Fibroblast of the aortic adventitia (primary cell): Measurements from ENCODE around the gene SCFD2. TPM values are rescaled to one million over a fixed set of nuclear protein-coding genes. Genes with fewer than 3 reads are reported as not detected.
"Not testable (repeated sequence)": the region's sequence is repeated elsewhere in the genome, so short reads cannot be mapped to it uniquely, and the experiment has no call there.

Experiments
- DNase-seq: peaks from one replicate; pipeline ENCODE4 v3.0.0-alpha.2; 2010; ENCODE audit warnings: low read depth
- H3K4me3 ChIP-seq: 2 replicates; pipeline ENCODE4 v1.5.1; 2011; ENCODE audit warnings: low read depth, mild to moderate bottlenecking, control low read depth, low read length, moderate library complexity
- CTCF ChIP-seq: IDR thresholded peaks from 2 replicates; pipeline ENCODE4 v1.5.1; 2011; ENCODE audit warnings: mild to moderate bottlenecking, low read length, control low read depth, inconsistent platforms; ENCODE audit not compliant: insufficient read depth
- total RNA-seq: library from RNA; depleted of rRNA; stranded (reverse); fragments of >200 nt; gene quantifications from 2 replicates; pipeline ENCODE4 v1.2.3, GENCODE V29; 2012; ENCODE audit warnings: low replicate concordance

SCFD2 gene
- total RNA-seq, 1 donor = 69.2 TPM

GRCh38 chr4:52997132-52997416 is 368.8 kb downstream of the SCFD2 start:
- TF ChIP-seq CTCF = no peak
- DNase-seq = peak; percentile 66
- no peak overlapping the region for H3K4me3 ChIP-seq

GRCh38 chr4:52996261-52997131 is 369.4 kb downstream of the SCFD2 start:
- peak; percentile 96 for DNase-seq
- no peak for TF ChIP-seq CTCF
- peak overlapping the region; percentile 18 for H3K4me3 ChIP-seq

GRCh38 chr4:52995360-52996030 is 370.4 kb downstream of the SCFD2 start:
- no peak for DNase-seq
- no peak overlapping the region for H3K4me3 ChIP-seq
- no peak for TF ChIP-seq CTCF

DNA sequence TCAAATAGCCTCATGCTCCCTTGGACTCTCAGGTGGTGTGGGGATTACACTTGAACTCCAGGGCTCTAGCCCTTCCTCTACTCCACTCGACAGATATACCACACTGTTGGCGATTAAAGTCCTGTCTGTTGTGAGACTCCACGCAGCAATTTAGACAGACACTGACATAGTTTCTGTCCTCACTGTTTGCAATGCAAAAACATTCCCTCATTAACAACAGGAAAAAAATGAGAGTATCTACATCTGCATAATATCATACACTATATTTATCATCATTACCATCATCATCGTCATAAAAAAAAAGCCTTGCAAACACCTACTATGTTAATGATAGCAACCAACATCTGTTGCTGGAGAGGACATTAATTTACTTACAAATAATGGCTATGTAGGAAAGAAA is 371.3 kb downstream of the SCFD2 start:
- DNase-seq = no peak
- H3K4me3 ChIP-seq = no peak overlapping the region
- no peak for TF ChIP-seq CTCF

- TF ChIP-seq CTCF = no peak
- no peak overlapping the region for H3K4me3 ChIP-seq
- DNase-seq = no peak
These were observed 372.1 kb downstream of the SCFD2 start for GRCh38 chr4:52993771-52994170.

- not testable (repeated sequence) for H3K4me3 ChIP-seq, DNase-seq
These were observed 373.3 kb downstream of the SCFD2 start for GRCh38 chr4:52992551-52992950.

- no peak overlapping the region for H3K4me3 ChIP-seq
- no peak for TF ChIP-seq CTCF
- DNase-seq = no peak
These were observed 374.4 kb downstream of the SCFD2 start for GRCh38 chr4:52991472-52991871.
